ENCODE data around the gene GIPC2.
"Not testable (repeated sequence)": the region's sequence is repeated elsewhere in the genome, so short reads cannot be mapped to it uniquely, and the experiment has no call there.

DNA sequence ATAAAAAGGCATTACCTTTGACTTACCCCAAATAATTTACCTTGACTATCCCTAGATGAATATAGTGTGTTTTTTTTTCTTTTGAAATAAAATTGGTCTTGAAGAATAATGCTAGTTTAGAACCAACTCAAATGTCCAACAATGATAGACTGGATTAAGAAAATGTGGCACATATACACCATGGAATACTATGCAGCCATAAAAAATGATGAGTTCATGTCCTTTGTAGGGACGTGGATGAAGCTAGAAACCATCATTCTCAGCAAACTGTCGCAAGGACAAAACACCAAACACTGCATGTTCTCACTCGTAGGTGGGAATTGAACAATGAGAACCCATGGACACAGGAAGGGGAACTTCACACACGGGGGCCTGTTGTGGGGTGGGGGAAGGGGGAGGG, 63.9 kb downstream of the GIPC2 start:
- TF ChIP-seq, protein P1, sequence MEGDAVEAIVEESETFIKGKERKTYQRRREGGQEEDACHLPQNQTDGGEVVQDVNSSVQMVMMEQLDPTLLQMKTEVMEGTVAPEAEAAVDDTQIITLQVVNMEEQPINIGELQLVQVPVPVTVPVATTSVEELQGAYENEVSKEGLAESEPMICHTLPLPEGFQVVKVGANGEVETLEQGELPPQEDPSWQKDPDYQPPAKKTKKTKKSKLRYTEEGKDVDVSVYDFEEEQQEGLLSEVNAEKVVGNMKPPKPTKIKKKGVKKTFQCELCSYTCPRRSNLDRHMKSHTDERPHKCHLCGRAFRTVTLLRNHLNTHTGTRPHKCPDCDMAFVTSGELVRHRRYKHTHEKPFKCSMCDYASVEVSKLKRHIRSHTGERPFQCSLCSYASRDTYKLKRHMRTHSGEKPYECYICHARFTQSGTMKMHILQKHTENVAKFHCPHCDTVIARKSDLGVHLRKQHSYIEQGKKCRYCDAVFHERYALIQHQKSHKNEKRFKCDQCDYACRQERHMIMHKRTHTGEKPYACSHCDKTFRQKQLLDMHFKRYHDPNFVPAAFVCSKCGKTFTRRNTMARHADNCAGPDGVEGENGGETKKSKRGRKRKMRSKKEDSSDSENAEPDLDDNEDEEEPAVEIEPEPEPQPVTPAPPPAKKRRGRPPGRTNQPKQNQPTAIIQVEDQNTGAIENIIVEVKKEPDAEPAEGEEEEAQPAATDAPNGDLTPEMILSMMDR (IDR thresholded peaks at IDR 0.05 in 4 of 5, conservative IDR thresholded peaks at IDR 0.05 in 1 of 5), result not testable (repeated sequence)
- TF ChIP-seq POLR2A (IDR thresholded peaks at IDR 0.05), result not testable (repeated sequence)

Data from gastrocnemius medialis (tissue), 4 donors.